GM21526 (cell line): ENCODE measurements around the gene CACNA2D1.
"Not testable (repeated sequence)": the region's sequence is repeated elsewhere in the genome, so short reads cannot be mapped to it uniquely, and the experiment has no call there.

Experiments
- ATAC-seq: cut with Tn5 transposase; IDR thresholded peaks from one replicate; pipeline ENCODE4 v1.9.1; 2021; ENCODE audit warnings: moderate library complexity; ENCODE audit not compliant: unreplicated experiment, low FRiP score

The CACNA2D1 gene

DNA sequence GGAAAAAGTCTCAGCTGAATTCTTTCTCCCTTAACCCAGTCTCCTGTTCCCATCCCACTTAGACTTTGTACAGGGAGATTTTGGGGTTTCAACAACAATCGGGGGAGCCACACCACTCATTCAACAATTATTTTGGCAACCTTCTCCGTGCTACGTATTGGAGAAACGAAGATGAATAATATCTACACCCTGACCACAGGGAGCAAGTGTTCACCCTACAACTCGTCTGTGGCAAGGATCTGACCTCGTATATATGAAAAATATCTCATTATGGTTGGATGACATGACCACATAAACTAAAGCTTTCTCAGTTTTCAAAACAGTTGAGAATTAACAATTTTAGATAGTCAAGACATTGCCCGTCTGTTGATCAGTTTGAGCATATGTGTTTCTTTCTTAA is 302.1 kb downstream of the CACNA2D1 start:
- no peak for ATAC-seq

DNA sequence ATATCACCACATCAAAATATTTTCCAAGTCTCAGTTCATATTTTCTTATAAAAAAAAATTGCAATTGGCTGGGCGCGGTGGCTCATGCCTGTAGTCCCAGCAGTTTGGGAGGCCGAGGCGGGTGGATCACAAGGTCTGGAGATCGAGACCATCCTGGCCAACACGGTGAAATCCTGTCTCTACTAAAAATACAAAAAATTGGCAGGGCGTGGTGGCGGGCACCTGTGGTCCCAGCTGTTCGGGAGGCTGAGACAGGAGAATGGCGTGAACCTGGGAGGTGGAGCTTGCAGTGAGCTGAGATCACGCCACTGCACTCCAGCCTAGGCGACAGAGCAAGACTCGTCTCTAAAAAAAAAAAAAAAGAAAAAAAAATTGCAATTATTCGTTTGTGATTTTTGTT is 303.0 kb downstream of the CACNA2D1 start:
- not testable (repeated sequence) for ATAC-seq

DNA sequence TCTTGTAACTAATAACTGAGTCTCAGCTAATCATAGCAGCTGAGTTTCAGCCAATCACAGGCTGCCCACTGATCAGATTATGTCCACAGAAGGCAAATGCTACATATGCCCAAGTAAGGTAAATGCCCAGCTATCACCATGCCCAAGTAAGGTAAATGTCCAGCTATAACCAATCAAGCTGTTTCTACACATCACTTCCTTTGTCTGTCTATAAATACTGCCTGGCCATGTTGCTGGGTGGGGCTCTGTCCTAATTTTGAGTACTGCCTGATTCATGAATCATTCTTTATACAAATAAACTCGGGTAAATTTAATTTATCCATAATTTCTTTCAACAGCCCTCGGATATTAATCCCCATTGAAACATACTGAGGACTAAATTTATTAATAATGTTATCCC is 312.4 kb downstream of the CACNA2D1 start:
- ATAC-seq, result no peak

DNA sequence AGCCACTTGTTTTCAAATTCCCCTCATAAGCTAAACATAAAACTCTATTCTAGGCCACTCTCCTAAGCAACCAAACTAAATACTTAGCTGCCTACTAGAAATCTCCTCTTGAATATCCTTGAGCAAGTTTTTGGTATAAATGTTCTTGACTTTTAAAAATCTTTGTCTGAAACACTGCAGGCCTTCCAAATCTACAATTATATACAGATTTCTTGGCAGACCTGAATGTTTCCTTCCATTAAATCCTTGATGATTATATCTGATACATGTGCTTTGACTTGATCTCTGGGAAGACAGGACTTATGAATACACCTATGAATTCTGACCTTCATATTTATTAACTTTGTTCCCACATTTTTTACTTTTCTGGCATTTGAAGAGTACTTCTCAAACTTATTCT is 314.5 kb downstream of the CACNA2D1 start:
- no peak for ATAC-seq

DNA sequence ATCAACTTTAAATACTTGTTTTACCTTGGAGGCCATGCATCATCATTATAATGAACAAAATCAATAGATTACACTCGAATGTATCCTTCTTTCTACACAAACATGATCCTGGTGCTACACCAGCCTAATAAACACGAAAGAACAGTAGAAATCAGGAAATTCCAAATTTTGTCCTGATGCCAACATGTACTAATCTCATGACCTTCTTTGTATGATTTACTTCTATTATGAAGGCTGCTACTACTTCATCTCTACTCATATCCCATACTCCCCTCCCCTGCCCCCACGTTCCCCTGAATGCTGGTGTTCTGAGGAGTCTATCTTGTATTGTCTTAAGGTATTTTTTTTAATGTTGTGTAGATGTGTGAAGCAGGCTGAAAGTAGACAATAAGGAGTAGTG is 315.0 kb downstream of the CACNA2D1 start:
- ATAC-seq, result no peak

DNA sequence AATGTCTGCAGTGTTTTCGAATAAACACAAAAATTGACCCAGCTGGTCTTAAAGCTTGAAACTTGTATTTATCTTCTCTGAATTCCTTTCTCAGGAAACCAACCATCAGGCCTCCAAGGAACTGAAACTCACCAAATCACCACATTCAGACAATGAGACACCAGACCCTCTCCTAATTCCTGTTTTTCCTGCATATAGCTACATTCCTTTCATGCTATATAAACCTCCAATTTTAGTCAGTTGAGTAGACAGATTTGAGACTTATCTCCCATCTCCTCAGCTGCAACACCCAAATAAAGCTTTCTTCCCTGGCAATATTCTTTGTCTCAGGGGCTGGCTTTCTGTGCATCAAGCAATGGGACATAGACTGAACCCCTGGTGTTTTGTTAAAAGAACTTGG is 317.0 kb downstream of the CACNA2D1 start:
- no peak for ATAC-seq

DNA sequence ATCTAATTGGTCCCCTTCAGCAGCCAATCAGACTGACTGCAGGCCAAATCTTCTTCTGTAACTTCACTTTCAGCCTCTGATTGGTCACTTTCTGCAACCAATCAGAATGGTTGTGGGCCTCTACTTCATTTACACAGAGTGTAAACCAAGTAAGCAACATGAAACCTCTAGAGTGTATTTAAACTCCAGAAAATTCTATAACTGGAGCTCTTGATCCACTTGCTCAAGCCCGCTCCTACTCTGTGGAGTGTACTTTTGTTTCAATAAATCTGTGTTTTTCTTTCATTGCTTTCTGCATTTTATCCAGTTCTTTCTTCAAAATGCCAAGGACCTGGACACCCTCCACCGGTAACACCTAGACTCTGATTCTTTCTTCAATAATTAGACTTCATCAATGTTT is 319.1 kb downstream of the CACNA2D1 start:
- no peak for ATAC-seq

DNA sequence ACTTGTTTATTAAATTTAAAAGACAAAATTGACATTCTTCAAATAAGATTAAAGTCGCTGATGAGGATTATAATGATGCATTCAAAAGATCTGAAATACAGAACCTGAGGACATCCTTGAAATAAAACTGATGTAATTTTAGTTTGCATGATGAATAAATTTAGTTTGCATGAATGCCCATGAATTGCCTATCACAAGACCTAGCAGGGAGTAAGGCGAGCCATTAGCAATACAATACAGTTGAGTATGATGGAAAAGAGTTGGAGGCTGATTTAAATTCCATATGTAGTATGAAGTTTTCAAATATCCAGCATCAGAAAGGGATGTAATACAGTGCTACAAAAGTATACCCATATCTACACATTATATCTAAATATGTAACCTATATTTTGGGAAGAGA is 321.3 kb downstream of the CACNA2D1 start:
- ATAC-seq, result no peak

DNA sequence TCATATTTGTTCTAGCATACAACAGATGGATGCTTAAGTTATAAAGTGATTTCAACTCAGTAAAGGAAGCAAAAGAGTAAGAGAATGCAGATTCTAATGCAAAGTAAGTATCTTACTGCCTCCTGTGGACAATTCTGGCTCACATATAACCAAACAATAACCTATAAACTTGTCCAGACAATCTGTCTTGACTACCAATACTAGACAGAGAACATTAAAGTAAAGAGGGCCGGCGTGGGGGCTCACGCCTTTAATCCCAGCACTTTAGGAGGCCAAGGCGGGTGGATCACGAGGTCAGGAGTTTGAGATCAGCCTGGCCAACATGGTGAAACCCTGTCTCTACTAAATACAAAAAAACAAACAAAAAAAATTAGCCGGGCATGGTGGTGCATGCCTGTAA is 329.3 kb downstream of the CACNA2D1 start:
- ATAC-seq, result no peak

DNA sequence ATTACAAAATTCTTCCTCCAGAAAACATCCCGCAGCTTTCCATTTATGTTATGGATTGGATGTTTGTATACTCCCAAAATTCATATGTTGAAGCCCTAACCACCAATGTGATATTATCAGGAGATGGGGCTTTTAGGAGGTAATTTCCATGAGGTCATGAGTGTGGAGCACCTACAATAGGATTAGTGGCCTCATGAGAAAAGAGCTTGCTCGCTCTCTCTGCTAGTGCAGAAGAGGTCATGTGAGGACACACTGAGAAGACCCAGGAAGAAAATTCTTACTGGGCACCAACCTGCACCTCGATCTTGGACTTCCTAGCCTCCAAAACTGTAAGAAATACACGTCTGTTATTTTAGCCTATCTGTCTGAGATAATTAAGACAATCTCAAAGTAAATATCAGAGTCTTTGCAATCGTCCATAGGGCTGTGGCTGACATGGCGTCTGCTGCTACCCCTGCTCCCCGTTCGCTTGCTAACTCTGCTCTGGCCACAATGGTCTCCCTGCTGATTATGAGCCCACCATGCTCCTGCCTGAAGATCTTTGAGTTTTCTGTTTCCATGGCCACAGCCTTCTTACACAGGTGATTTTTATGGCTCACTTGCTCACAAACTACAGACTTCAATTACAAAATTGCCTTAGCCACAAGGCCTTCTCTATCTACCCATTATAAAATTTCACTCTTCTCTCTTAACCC is 333.3 kb downstream of the CACNA2D1 start:
- ATAC-seq, result no peak

DNA sequence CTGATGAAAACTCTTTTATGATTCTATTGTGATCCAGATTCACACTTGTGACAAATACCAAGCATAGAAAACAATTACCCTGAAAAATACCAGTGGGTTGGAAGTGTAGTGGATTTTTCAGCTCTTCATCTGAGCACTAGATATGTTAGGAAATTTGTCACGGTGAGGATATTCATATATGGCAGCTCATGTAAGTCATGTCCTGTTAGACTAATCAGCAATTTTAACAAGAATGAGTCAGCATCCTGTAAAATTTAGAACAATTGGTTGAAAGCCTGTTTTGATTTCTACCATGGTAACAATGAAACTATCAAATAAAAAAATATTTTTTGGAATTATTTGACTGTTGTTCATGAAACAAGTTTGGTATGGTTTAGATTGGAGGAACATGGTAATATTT is 334.3 kb downstream of the CACNA2D1 start:
- no peak for ATAC-seq

DNA sequence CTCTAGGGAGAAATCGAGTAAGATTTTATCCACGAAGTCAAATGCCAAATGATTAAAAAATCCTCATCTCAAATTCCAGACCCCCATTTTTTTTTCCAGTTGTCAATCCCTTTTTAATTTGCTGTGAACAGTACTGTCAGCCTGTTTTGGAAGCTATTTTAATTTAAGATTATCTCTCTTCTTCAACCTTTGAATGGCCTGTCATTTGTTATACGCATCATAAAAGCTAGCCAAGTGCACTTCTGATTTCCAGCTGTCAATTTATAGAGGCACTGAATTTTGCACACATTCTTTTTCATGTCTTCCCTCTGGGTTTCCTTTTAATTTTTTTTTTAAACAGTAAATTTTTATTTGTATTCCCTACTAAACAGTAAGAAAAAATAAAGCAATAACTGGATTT is 337.4 kb downstream of the CACNA2D1 start:
- ATAC-seq, result no peak

DNA sequence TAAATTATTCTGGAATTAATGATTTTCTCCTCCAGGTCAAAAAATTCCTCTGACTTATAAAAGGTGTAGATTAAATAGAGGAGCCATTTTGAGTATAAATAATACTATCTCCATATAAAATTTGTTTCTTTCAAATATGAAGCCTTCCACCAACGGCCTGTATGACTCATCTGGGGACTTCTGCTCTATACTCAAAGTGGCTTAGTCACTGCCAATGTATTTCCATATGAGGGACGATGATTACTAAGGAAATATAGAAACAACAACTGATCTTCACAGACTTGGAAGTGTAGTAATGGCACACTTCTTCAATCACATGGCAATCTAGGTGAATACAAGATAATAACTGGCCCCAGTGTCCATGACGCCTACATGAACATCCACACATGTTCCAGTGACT is 338.1 kb downstream of the CACNA2D1 start:
- no peak for ATAC-seq

DNA sequence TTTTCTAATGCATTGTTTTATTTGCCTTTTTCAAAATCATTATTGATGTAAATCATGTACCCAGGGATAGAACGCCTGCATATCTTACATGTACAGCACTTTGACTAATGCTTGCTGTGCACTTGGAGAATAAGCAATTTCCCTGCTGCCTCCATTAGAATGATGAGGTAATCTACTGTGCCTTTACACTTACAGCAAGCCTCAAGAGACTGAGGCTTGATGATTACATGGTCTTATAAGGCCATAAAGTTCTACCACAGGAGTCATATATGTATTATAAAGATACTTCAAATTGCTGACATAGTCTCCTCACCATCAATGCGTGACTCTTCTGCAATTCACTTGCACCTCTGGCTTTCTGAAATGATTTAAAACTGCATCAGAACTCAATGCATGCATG is 345.2 kb downstream of the CACNA2D1 start:
- ATAC-seq, result no peak

DNA sequence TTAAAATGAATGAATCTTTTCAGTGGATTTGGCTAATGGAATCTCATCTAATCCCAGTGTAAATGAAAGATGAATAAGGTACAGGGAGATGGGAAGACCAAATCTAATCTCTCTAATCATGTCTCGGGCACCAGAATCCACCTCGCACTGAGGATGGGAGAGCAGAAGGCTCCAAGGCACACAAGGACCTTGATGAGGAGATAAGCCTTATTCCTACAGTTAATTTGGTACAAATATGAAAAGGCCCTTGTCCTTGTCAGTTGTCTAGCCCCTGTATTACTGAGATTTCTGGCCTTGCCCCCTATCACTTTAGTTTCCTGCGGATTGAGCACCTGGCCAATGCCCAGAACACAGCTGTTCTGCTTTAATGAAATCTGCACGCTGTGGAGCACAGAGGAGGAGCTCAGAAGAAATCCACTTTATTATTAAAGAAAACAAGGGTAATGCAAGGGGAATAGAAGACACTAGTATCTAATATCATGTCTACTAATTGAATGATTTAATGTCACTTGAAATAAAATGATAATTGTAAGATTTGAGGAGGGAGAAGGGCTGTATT is 352.4 kb downstream of the CACNA2D1 start:
- ATAC-seq, result no peak

DNA sequence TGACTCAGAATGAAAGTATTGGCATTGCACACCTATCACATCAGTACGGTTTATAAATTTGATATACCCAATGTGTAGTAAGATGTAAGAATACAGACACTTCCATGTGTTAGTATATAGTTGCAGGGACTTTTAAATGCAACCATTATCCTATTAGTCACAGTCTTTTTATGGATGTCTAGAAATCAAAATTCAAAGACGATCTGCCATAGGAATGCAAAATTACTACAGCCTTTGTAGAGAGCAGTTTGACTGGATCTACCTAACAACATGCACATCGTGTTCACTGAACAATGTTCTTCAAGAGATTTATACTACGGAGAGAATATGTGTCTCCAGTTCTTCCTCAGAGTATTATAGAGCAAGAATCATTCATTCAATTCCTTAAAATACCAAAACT is 356.5 kb downstream of the CACNA2D1 start:
- no peak for ATAC-seq

DNA sequence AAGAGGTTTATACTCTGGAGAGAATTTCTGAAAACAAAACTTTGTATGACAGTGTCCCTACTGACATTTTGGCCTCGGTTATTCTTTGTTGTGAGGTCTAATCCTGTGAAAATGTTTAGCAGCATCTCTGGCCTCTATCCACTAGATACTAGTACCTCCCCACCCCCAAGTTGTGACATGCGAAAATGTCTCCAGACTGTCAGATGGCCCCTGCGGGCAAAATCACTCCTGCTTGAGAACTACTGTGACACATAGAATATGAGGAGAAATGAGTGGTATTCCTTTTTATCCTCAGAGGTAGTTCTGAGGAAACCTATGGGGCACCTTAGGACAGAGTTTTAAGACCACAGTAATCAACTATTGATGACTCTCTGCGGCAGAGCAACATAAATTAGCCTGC is 358.5 kb downstream of the CACNA2D1 start:
- ATAC-seq, result no peak

DNA sequence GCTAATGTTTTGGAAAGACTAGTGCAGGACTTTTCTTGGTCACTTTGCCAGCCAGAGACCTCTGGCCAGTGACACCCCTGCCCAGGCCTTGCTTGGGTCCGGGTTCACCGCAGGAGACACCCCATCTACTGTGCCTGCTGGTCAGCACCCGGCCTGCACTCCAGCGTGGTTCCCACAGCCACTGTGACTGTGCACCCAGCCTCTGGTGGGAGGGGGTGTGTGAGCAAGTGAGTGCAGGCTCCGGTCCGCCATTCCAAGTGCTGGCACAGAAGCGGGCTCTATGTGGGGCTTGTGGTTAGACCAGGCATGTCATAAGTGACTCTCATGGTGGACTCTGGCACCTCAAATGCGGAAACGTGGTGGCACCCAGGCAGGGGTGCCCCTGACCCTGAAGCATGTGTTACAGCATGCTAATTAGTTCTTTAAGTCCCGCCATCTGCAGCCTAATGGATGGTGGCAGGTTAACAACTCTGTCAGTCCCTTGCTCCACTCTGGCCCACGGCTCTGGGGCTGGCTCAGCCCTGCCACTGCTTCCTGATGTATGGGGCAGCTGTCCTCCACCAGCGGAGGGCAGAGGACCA is 361.8 kb downstream of the CACNA2D1 start:
- no peak for ATAC-seq

DNA sequence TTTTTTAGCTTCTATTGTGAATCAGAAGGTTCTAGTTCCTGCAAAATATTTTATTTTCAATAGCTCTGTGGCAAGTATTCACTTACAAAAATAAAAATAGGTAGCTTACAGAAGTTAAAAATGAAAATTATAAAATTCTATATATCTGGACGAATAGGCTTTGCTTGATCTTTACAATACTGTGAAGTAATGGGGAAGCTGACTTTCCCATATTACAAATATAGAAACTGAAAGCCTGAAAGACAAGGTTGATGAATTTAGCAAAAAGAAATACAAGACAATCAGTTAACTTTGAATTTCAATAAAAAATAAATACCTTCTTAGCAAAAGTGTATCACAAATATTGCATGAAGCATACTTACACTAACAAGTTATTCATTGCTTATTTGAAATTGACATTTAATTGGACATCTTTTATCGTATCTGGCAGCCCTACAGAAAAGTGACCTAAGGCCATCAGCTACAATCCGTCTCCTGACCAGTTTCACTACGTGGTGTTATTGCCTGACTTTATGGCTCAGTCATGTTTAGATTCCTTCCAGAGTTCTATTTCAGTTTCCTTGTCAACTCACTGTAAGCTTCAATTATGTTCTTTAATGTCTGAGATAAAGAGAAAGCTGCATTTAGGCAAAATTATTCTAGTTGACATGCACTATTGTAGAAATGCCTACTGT is 363.2 kb downstream of the CACNA2D1 start:
- no peak for ATAC-seq

DNA sequence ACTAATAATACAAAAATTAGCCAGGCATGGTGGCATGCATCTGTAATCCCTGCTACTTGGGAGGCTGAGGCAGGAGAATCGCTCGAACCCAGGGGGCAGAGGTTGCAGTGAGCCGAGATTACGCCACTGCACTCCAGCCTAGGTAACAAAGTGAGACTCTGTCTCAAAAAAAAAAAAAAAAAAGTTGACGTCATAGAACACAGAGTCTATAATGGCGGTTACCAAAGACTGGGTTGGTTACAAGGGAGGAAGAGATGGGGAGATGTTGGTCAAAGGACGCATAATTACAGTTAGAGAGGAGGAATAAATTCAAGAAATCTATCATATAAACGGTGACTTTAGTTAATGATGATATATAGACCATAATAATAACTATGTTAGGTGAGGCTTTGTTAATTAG is 364.1 kb downstream of the CACNA2D1 start:
- no peak for ATAC-seq

DNA sequence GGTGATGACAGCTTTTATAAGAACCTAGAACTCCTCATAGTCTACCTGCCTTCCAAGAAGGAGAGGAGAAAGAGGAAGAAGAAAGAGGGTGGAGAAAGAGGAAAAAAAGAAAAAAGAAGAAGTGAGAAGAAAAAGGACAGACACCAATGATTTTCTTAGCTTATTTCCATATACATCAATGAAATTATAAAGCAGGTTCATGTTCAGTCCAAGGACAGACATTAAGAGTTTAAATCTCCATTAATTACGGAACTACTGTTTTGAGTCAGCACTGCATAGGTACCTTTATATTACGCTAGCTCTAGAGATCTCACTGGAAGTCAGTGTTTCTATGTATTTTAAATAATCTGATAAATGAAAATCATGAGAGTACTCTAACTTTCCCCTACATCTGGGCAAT is 364.8 kb downstream of the CACNA2D1 start:
- no peak for ATAC-seq

DNA sequence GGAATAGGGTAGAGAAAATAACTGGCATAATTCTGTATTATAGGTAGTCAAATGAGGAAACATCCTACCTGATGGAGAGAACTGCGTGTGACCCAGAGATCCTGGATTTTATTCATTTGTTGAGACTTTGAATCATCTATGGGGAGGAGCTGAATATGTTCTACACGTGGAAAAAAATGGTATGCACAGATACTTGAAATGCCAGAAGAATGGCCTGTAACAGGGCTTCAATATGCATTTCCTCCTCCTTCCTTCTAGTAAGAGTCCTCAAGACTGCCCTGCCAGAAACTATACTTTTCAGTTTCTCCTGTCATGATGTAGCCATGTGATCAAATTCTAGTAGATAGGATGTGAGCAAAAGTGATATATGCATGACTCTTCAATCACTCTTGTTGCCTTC is 372.1 kb downstream of the CACNA2D1 start:
- no peak for ATAC-seq
